Measurements from ENCODE around the gene SMG9.

SMG9 gene, protein sequence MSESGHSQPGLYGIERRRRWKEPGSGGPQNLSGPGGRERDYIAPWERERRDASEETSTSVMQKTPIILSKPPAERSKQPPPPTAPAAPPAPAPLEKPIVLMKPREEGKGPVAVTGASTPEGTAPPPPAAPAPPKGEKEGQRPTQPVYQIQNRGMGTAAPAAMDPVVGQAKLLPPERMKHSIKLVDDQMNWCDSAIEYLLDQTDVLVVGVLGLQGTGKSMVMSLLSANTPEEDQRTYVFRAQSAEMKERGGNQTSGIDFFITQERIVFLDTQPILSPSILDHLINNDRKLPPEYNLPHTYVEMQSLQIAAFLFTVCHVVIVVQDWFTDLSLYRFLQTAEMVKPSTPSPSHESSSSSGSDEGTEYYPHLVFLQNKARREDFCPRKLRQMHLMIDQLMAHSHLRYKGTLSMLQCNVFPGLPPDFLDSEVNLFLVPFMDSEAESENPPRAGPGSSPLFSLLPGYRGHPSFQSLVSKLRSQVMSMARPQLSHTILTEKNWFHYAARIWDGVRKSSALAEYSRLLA

DNA sequence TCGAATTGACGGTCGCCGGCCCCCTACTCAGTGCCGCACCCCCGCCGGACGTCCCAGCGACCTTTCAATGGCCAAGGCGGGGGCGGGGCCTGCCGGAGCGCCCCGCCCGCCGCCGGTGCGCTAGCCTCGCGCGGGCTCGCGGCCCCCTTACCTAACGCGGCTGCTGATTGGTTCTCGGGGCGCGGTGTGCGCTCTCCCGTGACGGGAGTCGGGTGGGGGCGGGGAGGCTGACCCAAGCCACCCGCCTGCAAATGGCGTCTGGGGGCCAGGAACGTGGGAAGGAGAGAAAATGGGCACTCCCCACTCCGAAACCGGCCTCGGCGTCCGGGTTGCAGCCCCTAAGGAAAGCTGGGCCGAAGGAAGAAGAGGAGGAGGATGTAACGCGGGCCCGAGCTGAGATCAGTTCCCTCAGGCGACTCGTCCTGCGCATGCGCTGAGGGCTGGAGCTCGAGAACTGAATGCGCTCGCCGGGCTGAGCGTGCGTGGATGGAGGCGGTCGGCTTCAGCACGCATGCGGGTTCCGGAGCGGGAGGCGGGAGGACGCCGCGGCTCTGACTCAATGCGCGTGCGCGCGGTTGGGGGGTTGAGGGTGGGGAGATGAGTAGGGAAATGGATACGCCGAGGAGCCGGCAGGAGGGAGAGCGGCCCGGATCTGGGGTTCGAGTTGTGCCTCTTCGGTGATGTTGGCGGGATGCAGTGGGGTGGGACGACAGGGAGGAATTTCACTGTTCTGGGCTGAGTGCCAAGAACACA, at the start of gene SMG9:
Gene SMG9 (minus strand): TSS at position 460 of the 753 bp plus-strand sequence. CDS start 4,221 bp downstream, outside the sequence.
- peak within 1 kb of the TSS; percentile 91 for H3K4me3 ChIP-seq (ENCODE audit: low read depth, low read length)
- no peak for DNase-seq (ENCODE audit: low read depth)
- TF ChIP-seq, protein P1, sequence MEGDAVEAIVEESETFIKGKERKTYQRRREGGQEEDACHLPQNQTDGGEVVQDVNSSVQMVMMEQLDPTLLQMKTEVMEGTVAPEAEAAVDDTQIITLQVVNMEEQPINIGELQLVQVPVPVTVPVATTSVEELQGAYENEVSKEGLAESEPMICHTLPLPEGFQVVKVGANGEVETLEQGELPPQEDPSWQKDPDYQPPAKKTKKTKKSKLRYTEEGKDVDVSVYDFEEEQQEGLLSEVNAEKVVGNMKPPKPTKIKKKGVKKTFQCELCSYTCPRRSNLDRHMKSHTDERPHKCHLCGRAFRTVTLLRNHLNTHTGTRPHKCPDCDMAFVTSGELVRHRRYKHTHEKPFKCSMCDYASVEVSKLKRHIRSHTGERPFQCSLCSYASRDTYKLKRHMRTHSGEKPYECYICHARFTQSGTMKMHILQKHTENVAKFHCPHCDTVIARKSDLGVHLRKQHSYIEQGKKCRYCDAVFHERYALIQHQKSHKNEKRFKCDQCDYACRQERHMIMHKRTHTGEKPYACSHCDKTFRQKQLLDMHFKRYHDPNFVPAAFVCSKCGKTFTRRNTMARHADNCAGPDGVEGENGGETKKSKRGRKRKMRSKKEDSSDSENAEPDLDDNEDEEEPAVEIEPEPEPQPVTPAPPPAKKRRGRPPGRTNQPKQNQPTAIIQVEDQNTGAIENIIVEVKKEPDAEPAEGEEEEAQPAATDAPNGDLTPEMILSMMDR (IDR thresholded peaks at IDR 0.05; ENCODE audit: low read depth, low read length, missing control alignments): no peak

DNA sequence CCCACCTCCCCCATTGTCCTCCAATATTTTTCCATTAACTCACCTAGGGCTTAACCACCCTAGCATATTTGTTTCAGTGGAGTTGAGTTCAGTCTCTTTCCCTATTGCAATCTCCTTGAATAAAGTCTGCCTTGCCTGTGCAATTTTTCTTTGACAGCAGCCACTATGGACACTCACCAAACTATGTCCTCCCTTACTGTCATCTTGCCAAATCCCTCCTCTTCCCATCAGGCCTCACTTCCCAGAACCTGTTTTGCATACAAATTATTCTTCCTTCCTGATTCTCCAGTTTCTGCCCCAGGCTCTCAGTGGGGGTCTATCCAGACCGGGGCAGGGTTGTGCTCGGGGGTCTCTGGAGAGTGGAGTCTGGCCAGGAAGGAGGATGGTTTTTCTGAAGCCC, 49.7 kb upstream of the SMG9 start:
- DNase-seq (ENCODE audit: low read depth): no peak
- H3K4me3 ChIP-seq (ENCODE audit: low read depth, low read length): no peak overlapping the region
- TF ChIP-seq, protein P1 (IDR thresholded peaks at IDR 0.05; ENCODE audit: low read depth, low read length, missing control alignments): no peak

DNA sequence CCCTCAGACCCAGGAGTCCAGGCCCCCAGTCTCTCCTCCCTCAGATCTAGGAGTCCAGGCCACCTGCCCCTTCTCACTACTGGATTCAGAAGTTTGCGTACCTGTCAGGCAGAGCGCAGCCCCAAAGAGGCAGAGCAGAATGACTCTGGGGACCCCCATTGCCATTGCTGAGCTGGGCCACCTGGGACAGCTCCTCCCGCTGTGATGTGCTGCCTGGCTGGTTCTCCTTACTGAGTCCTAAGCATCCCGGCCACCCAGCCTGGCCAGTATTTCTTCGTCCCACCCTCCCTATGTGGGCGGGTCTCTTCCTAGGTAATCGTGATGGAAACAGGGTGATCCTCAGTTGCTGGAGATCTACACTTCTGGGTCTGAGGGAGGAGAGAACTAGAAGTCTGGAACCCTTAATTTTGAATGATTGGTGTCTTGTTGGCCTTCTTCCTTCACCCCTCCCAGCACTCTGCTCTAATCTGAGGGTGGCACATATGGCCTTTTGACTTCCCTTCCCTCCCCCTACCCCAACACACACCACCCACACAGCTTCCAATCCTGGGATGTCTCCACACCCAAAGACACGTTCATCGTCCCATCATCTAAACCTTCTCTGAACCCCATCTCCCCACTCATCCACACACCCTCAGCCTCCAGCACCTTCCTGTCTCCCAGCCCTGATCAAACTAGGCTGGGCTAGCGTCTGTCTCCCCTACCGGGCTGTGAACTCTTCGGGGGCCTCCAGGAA, 47.6 kb upstream of the SMG9 start, which contains the start of gene LYPD5:
Gene LYPD5 (minus strand): TSS at position 232 of the 736 bp plus-strand sequence. CDS start 67 bp downstream, at position 165.
- TF ChIP-seq, protein P1 (IDR thresholded peaks at IDR 0.05; ENCODE audit: low read depth, low read length, missing control alignments): no peak
- H3K4me3 ChIP-seq (ENCODE audit: low read depth, low read length): no peak within 1 kb of the TSS
- no peak for DNase-seq (ENCODE audit: low read depth)

DNA sequence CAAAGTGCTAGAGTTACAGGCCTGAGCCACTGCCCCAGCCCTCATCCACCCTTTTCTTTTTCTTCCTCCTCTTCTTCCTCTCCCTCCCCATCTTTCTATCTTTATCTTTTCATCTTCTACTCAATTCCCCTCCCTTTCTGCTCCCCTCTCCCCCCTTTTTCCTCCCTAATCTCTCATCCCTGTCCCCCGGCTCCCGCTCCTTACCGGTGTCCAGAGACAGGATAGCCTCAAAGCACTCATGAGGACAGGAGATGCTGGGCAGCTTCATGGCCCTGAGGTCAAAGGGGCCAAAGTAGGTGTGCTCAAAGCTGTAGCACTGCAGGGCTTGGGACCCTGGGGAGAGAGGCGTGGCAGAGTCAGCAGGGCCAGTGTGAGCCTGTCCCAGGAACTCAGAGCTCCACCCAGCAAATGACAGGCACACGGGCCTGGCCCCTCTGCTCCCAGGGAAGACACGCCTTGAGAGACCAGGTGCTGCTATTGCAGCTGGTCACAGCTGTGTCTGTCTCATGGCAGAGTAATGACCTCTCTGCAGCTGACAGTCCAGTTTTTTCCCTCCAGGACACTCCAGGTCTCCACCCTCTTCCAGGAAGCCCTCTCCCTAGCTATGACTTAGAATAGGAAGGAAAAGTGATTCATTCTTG, 44.9 kb upstream of the SMG9 start:
- no peak for DNase-seq (ENCODE audit: low read depth)
- H3K4me3 ChIP-seq (ENCODE audit: low read depth, low read length): no peak overlapping the region
- TF ChIP-seq, protein P1 (IDR thresholded peaks at IDR 0.05; ENCODE audit: low read depth, low read length, missing control alignments): no peak

DNA sequence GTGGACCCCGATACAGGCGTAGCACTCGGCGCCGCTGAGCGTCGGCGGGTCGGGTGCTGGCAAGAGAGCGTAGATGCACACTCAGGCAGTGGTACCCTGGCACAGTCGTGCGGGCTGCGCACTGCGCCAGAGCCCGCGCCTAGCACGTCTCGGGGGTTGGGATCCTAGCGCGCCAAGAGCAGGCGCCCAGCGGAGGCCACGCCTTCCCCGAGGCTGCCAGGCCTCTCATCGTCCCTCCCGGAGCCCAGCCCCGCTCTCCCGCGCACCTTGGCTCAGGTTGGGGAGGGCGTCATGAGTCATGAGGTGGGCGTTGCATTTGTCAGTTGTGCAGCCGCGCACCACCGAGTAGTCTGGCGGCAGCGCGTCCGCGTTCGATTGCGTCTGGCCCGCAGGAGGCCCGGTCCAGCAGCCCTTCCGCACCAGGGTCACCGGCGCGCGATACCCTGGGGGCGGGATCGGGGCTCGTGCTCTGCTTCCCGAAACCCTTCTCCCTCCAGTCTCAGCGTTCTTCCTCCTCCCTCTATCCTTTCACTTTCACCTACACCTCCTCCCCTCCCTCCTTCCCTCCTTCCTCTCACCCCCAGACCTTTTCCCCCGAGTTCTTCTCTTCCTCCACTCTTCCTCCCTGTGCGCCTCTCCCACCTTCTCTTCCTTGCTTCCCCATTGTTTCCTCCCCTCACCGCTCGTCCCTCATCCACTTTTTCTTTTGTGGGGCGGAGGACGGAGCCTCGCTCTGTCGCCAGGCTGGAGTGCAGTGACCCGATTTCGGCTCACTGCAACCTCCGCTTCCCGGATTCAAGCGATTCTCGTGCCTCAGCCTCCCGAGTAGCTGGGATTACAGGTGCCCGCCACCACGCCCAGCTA, 44.0 kb upstream of the SMG9 start:
- peak overlapping the region; percentile 48 for H3K4me3 ChIP-seq (ENCODE audit: low read depth, low read length)
- no peak for DNase-seq (ENCODE audit: low read depth)
- TF ChIP-seq, protein P1 (IDR thresholded peaks at IDR 0.05; ENCODE audit: low read depth, low read length, missing control alignments): no peak

Data from GM12864 (cell line).